Ectodermal cell (in vitro differentiated cells): ENCODE results near the gene KIAA2012.

Experiments
- H3K27ac ChIP-seq: 2 replicates; pipeline ENCODE4 v1.7.0; 2013; ENCODE audit warnings: mild to moderate bottlenecking, low read depth, low read length; ENCODE audit not compliant: insufficient read depth, poor library complexity, severe bottlenecking
- H3K27me3 ChIP-seq: 2 replicates; pipeline ENCODE4 v1.7.0; 2013; ENCODE audit warnings: mild to moderate bottlenecking, low read length; ENCODE audit not compliant: insufficient read depth, control insufficient read depth, poor library complexity, severe bottlenecking
- H3K36me3 ChIP-seq: one replicate; pipeline ENCODE4 v1.7.0; 2013; ENCODE audit warnings: low read length; ENCODE audit not compliant: control insufficient read depth, insufficient read depth
- H3K4me1 ChIP-seq: one replicate; pipeline ENCODE4 v1.7.0; 2013; ENCODE audit warnings: low read length; ENCODE audit not compliant: control insufficient read depth, insufficient read depth
- H3K4me3 ChIP-seq: 2 replicates; pipeline ENCODE4 v1.7.0; 2013; ENCODE audit warnings: low read depth, low read length, control low read depth; ENCODE audit not compliant: insufficient read depth
- H3K9me3 ChIP-seq: 2 replicates; pipeline ENCODE4 v1.7.0; 2013; ENCODE audit warnings: mild to moderate bottlenecking, low read length, moderate library complexity; ENCODE audit not compliant: control insufficient read depth
- WGBS, 2 experiments: methylation state at CpG; one replicate each; pipeline ENCODE4 v1.1.7; 2013; ENCODE audit warnings: missing lambda C conversion rate in 2 of 2; 5-methylcytosine and 5-hydroxymethylcytosine counted together

KIAA2012 gene

GRCh38 chr2:202074324-202074723 is 1.3 kb downstream of the KIAA2012 start:
- 89 to 93% methylated on average over 2 of the region's 2 CpGs for WGBS, 2 experiments
- Histone ChIP-seq H3K27me3 (no peaks in the 10 kb centered on the region), H3K9me3 (no peaks in the 10 kb centered on the region), H3K4me3 (no peak overlapping the region), H3K27ac (no peak overlapping the region), H3K36me3 (no peaks in the 10 kb centered on the region), H3K4me1 (peaks cover 13% of the 10 kb centered on the region)

GRCh38 chr2:202079310-202079709 is 6.3 kb downstream of the KIAA2012 start:
- H3K36me3 ChIP-seq: no peaks in the 10 kb centered on the region
- 86 to 95% methylated on average over 5 of the region's 5 CpGs for WGBS, 2 experiments
- H3K4me1 ChIP-seq: peaks cover 6% of the 10 kb centered on the region
- H3K4me3 ChIP-seq: no peak overlapping the region
- H3K9me3 ChIP-seq: peaks cover 3% of the 10 kb centered on the region
- no peak overlapping the region for H3K27ac ChIP-seq
- no peaks in the 10 kb centered on the region for H3K27me3 ChIP-seq

- no peak overlapping the region for H3K4me3 ChIP-seq
- H3K27ac ChIP-seq: no peak overlapping the region
- 35 to 37% methylated on average over 6 of the region's 6 CpGs for WGBS, 2 experiments
- peaks cover 3% of the 10 kb centered on the region for H3K9me3 ChIP-seq
- no peaks in the 10 kb centered on the region for H3K27me3 ChIP-seq
- peaks cover 8% of the 10 kb centered on the region for H3K4me1 ChIP-seq
- H3K36me3 ChIP-seq: no peaks in the 10 kb centered on the region
These were observed 11.2 kb downstream of the KIAA2012 start for GRCh38 chr2:202084265-202084664.

- no peaks in the 10 kb centered on the region for H3K36me3 ChIP-seq
- no peak overlapping the region for H3K27ac ChIP-seq
- H3K4me1 ChIP-seq: peaks cover 8% of the 10 kb centered on the region
- no peaks in the 10 kb centered on the region for H3K27me3 ChIP-seq
- no peaks in the 10 kb centered on the region for H3K9me3 ChIP-seq
- H3K4me3 ChIP-seq: no peak overlapping the region
- WGBS, 2 experiments: 92 to 94% methylated on average over 3 of the region's 3 CpGs
These were observed 15.7 kb downstream of the KIAA2012 start for GRCh38 chr2:202088777-202089176.

- 91% methylated on average over 7 of the region's 7 CpGs for WGBS, 2 experiments
- H3K36me3 ChIP-seq: no peaks in the 10 kb centered on the region
- no peaks in the 10 kb centered on the region for H3K27me3 ChIP-seq
- no peaks in the 10 kb centered on the region for H3K4me1 ChIP-seq
- no peak overlapping the region for H3K27ac ChIP-seq
- no peaks in the 10 kb centered on the region for H3K9me3 ChIP-seq
- H3K4me3 ChIP-seq: no peak overlapping the region
These were observed 17.5 kb downstream of the KIAA2012 start for GRCh38 chr2:202090530-202090929.

- Histone ChIP-seq H3K36me3 (no peaks in the 10 kb centered on the region), H3K4me3 (no peak overlapping the region), H3K27ac (no peak overlapping the region), H3K4me1 (no peaks in the 10 kb centered on the region), H3K9me3 (no peaks in the 10 kb centered on the region), H3K27me3 (no peaks in the 10 kb centered on the region)
- 94 to 98% methylated on average over 6 of the region's 6 CpGs for WGBS, 2 experiments
These were observed 18.4 kb downstream of the KIAA2012 start for GRCh38 chr2:202091476-202091875.

GRCh38 chr2:202094426-202094986 is 21.5 kb downstream of the KIAA2012 start:
- 90 to 94% methylated on average over 3 of the region's 3 CpGs for WGBS, 2 experiments
- Histone ChIP-seq H3K27ac (no peak overlapping the region), H3K4me1 (no peaks in the 10 kb centered on the region), H3K27me3 (no peaks in the 10 kb centered on the region), H3K36me3 (no peaks in the 10 kb centered on the region), H3K4me3 (no peak overlapping the region), H3K9me3 (no peaks in the 10 kb centered on the region)

- Histone ChIP-seq H3K27me3 (no peaks in the 10 kb centered on the region), H3K36me3 (no peaks in the 10 kb centered on the region), H3K4me3 (no peak overlapping the region), H3K9me3 (no peaks in the 10 kb centered on the region), H3K4me1 (no peaks in the 10 kb centered on the region), H3K27ac (no peak overlapping the region)
These were observed 22.2 kb downstream of the KIAA2012 start for GRCh38 chr2:202095235-202095634.

- no peak overlapping the region for H3K4me3 ChIP-seq
- no peaks in the 10 kb centered on the region for H3K27me3 ChIP-seq
- whole genome bisulfite sequencing, 2 experiments: 57 to 58% methylated on average over 3 of the region's 3 CpGs
- peaks cover 11% of the 10 kb centered on the region for H3K4me1 ChIP-seq
- H3K9me3 ChIP-seq: no peaks in the 10 kb centered on the region
- no peak overlapping the region for H3K27ac ChIP-seq
- H3K36me3 ChIP-seq: no peaks in the 10 kb centered on the region
These were observed 23.7 kb downstream of the KIAA2012 start for GRCh38 chr2:202096736-202097135.

GRCh38 chr2:202098291-202098690 is 25.2 kb downstream of the KIAA2012 start:
- Histone ChIP-seq H3K4me1 (peaks cover 16% of the 10 kb centered on the region), H3K9me3 (no peaks in the 10 kb centered on the region), H3K36me3 (no peaks in the 10 kb centered on the region), H3K27ac (no peak overlapping the region), H3K4me3 (no peak overlapping the region), H3K27me3 (no peaks in the 10 kb centered on the region)
- WGBS, 2 experiments: 98 to 99% methylated on average over 3 of the region's 3 CpGs

- peaks cover 16% of the 10 kb centered on the region for H3K4me1 ChIP-seq
These were observed 26.5 kb downstream of the KIAA2012 start for GRCh38 chr2:202099515-202099914.

More at GRCh38 chr2:202099515-202099914, 26.5 kb downstream of the KIAA2012 start:
- 70 to 75% methylated on average over 7 of the region's 7 CpGs for WGBS, 2 experiments
- Histone ChIP-seq H3K36me3 (no peaks in the 10 kb centered on the region), H3K27ac (no peak overlapping the region), H3K4me3 (no peak overlapping the region), H3K9me3 (no peaks in the 10 kb centered on the region), H3K27me3 (no peaks in the 10 kb centered on the region)
